HepG2 (cell line): Measurements from ENCODE around the gene DISP1. TPM values are rescaled to one million over a fixed set of nuclear protein-coding genes. Genes with fewer than 3 reads are reported as not detected.

ENCODE experiments used
- ATAC-seq: fragments of 200-7000 bp; cut with Tn5 transposase; 3 replicates; pipeline ENCODE4 v1.9.1; 2020; ENCODE audit warnings: mild to moderate bottlenecking, moderate library complexity
- BruUV-seq: library from RNA; stranded (reverse); fragments of 400-500 nt; replicated peaks from 2 replicates; lab custom pipeline; 2021; lab: Mats Ljungman, UMichigan
- CTCF ChIA-PET: fragments of 300-600 bp; formaldehyde crosslinking; extraction: SDS; loops from one replicate; lab custom pipeline; 2021; ENCODE audit warnings: low total read pairs, inconsistent platforms, low intra/inter-chr PET ratio; lab: Yijun Ruan, JAX
- POLR2A ChIA-PET: fragments of 350-600 bp; sonication (Branson Sonifier 250); formaldehyde crosslinking; loops from one replicate; lab custom pipeline; 2020; ENCODE audit warnings: antibody characterized with exemption, inconsistent platforms; lab: Yijun Ruan, JAX
- DNase-seq: peaks from one replicate; pipeline ENCODE4 v3.0.0-alpha.2; 2015; ENCODE audit warnings: low spot score
- FAIRE-seq: peaks from 3 replicates; lab custom pipeline; 2011; peaks lifted over from hg19 to GRCh38; lab: Jason Lieb, UNC
- H2AFZ ChIP-seq: one replicate; pipeline ENCODE4 v1.6.1; 2011; ENCODE audit warnings: low read length, inconsistent platforms
- H3K27ac ChIP-seq: fragments of 300-600 bp; 3 replicates; pipeline ENCODE4 v1.8.0; 2011; ENCODE audit warnings: mixed run types, mild to moderate bottlenecking, mixed read lengths, low read length, inconsistent platforms; ENCODE audit not compliant: insufficient read depth; ENCODE audit errors: extremely low read length
- H3K27me3 ChIP-seq, 2 experiments: fragments of 200-600 bp in 1 of 2; 2 replicates in 1 of 2; 3 replicates in 1 of 2; pipeline versions ENCODE4 v1.6.0 to v1.8.0; 2011; ENCODE audit warnings: low read length in 2 of 2, mild to moderate bottlenecking in 2 of 2, moderate library complexity in 2 of 2, inconsistent platforms in 1 of 2; ENCODE audit not compliant: insufficient read depth in 2 of 2, control insufficient read depth in 1 of 2
- H3K36me3 ChIP-seq, 2 experiments: fragments of 200-600 bp in 1 of 2; replicated peaks in 1 of 2; 2 replicates in 1 of 2; 3 replicates in 1 of 2; pipeline versions ENCODE4 v1.5.1 to v1.8.0; 2011; ENCODE audit warnings: low read length in 2 of 2, inconsistent platforms in 1 of 2; ENCODE audit not compliant: insufficient read depth in 2 of 2, control insufficient read depth in 1 of 2
- H3K4me1 ChIP-seq: 2 replicates; pipeline ENCODE4 v1.5.1; 2012; ENCODE audit warnings: low read length, inconsistent platforms; ENCODE audit not compliant: insufficient read depth
- H3K4me2 ChIP-seq: 2 replicates; pipeline ENCODE4 v1.6.0; 2011; ENCODE audit warnings: low read depth, low read length, inconsistent platforms
- H3K4me3 ChIP-seq, 3 experiments: fragments of 200-600 bp in 1 of 3; sonication (generic), shearing (Covaris generic) in 1 of 3; replicated peaks in 1 of 3; 2 replicates each; pipeline ENCODE4 v1.5.1; 2011 to 2016; ENCODE audit warnings: low read length in 3 of 3, inconsistent platforms in 2 of 3, low read depth in 2 of 3, mild to moderate bottlenecking in 2 of 3, control low read depth in 1 of 3, mixed read lengths in 1 of 3; ENCODE audit not compliant: insufficient read depth in 1 of 3
- H3K79me2 ChIP-seq: one replicate; pipeline ENCODE4 v1.6.1; 2011; ENCODE audit warnings: low read length, inconsistent platforms; ENCODE audit not compliant: insufficient read depth
- H3K9ac ChIP-seq: 2 replicates; pipeline ENCODE4 v1.6.0; 2011; ENCODE audit warnings: mild to moderate bottlenecking, low read depth, low read length, inconsistent platforms; ENCODE audit not compliant: insufficient read depth
- H3K9me3 ChIP-seq: 2 replicates; pipeline ENCODE4 v1.5.1; 2012; ENCODE audit warnings: mild to moderate bottlenecking, low read length
- H4K20me1 ChIP-seq: 2 replicates; pipeline ENCODE4 v1.6.0; 2011; ENCODE audit warnings: inconsistent platforms, mild to moderate bottlenecking, low read length, moderate library complexity; ENCODE audit not compliant: insufficient read depth
- ATF7-NPFF ChIP-seq: sonication (generic); formaldehyde crosslinking; IDR thresholded peaks from 2 replicates; pipeline ENCODE4 v1.8.1; 2023; ENCODE audit warnings: mild to moderate bottlenecking, low read depth, missing genetic modification reagents, moderate library complexity
- EP300 ChIP-seq, 3 experiments: sonication (generic) in 1 of 3; formaldehyde crosslinking in 1 of 3; IDR thresholded peaks; 2 replicates each; pipeline versions ENCODE4 v1.5.1 to v1.6.1; 2011 to 2020; ENCODE audit warnings: low read depth in 2 of 3, low read length in 2 of 3, borderline replicate concordance in 1 of 3, improper control_type of control experiment in 1 of 3, mild to moderate bottlenecking in 1 of 3, missing genetic modification reagents in 1 of 3, moderate library complexity in 1 of 3
- FOSL2 ChIP-seq: sonication (generic); formaldehyde crosslinking; IDR thresholded peaks from 2 replicates; pipeline ENCODE4 v1.4.0; 2020; ENCODE audit warnings: missing genetic modification reagents
- GABPB1 ChIP-seq: IDR thresholded peaks from 2 replicates; pipeline ENCODE4 v1.6.1; 2016; ENCODE audit warnings: mild to moderate bottlenecking, missing genetic modification reagents, moderate library complexity, missing compliant biosample characterization
- GTF3A ChIP-seq: sonication (generic); formaldehyde crosslinking; conservative IDR thresholded peaks from 2 replicates; pipeline ENCODE4 v1.4.0; 2020; ENCODE audit warnings: mild to moderate bottlenecking, missing genetic modification reagents
- REPIN1 ChIP-seq: sonication (generic); formaldehyde crosslinking; IDR thresholded peaks from 2 replicates; pipeline ENCODE4 v1.8.0; 2022; ENCODE audit warnings: missing genetic modification reagents, low read depth, mild to moderate bottlenecking, borderline replicate concordance
- SMARCC2 ChIP-seq: fragments of 450-650 bp; IDR thresholded peaks from 2 replicates; pipeline ENCODE4 v1.6.1; 2017; ENCODE audit warnings: antibody characterized with exemption, mild to moderate bottlenecking
- SOX6 ChIP-seq, 2 experiments: fragments of 450-650 bp in 1 of 2; sonication (generic) in 1 of 2; formaldehyde crosslinking in 1 of 2; IDR thresholded peaks; 2 replicates each; pipeline versions ENCODE4 v1.4.0 to v1.6.1; 2017 to 2020; ENCODE audit warnings: antibody characterized with exemption in 1 of 2, mild to moderate bottlenecking in 1 of 2, missing genetic modification reagents in 1 of 2
- TOPORS ChIP-seq: sonication (generic); formaldehyde crosslinking; IDR thresholded peaks from 2 replicates; pipeline ENCODE4 v1.8.0; 2023; ENCODE audit warnings: mild to moderate bottlenecking, missing genetic modification reagents
- ZNF121 ChIP-seq: sonication (generic); formaldehyde crosslinking; IDR thresholded peaks from 2 replicates; pipeline ENCODE4 v1.5.0; 2020; ENCODE audit warnings: mild to moderate bottlenecking, missing genetic modification reagents
- ZNF30 ChIP-seq: sonication (generic); formaldehyde crosslinking; IDR thresholded peaks from 2 replicates; pipeline ENCODE4 v1.5.0; 2020; ENCODE audit warnings: mild to moderate bottlenecking, missing genetic modification reagents
- ZNF362 ChIP-seq: sonication (generic); formaldehyde crosslinking; IDR thresholded peaks from 2 replicates; pipeline ENCODE4 v1.4.0; 2020; ENCODE audit warnings: missing genetic modification reagents, mild to moderate bottlenecking, borderline replicate concordance
- ZNF788 ChIP-seq: sonication (generic); formaldehyde crosslinking; IDR thresholded peaks from 2 replicates; pipeline ENCODE4 v1.5.0; 2020; ENCODE audit warnings: mild to moderate bottlenecking, missing genetic modification reagents, borderline replicate concordance
- in situ Hi-C: cut with HindIII; loops from 2 replicates; pipeline ENCODE4 v1.10.0; 2017; ENCODE audit warnings: low pct_unique_long_range_greater_than_20kb; ENCODE audit not compliant: extremely low pct_ligation_motif_present
- intact Hi-C: fragments of 100-400 bp; cut with micrococcal nuclease; formaldehyde crosslinking; loops from one replicate; pipeline ENCODE4 v1.10.0; 2022; ENCODE audit not compliant: unreplicated experiment
- polyA plus RNA-seq, 8 experiments: library from polyadenylated mRNA; depleted of rRNA in 3 of 8; stranded (reverse) in 7 of 8; unstranded in 1 of 8; fragments of >200 nt; fragmentation: Illumina TruSeq in 4 of 8; extraction: Trizol in 4 of 8; gene quantifications; 2 replicates each; pipeline versions ENCODE4 v1.2.1 to v1.2.3, GENCODE V29; 2011 to 2016; ENCODE audit warnings: low read depth in 4 of 8, missing spikeins in 1 of 8, mixed read lengths in 1 of 8; ENCODE audit not compliant: insufficient read depth in 1 of 8
- total RNA-seq, 5 experiments: library from RNA; depleted of rRNA; stranded (reverse); fragments of >200 nt; fragmentation: Illumina TruSeq; extraction: Trizol; gene quantifications; 2 replicates each; pipeline ENCODE4 v1.2.3, GENCODE V29; 2016; ENCODE audit warnings: low read depth in 1 of 5

Gene DISP1
- total and polyA plus RNA-seq, 2 of the 13 experiments (the other 11 are each of a cell fraction or from before 2014, with no cell fraction given): 1.9 to 2.0 TPM

GRCh38 chr1:222794656-222795474 is 20.0 kb upstream of the DISP1 start (continued):
- TF ChIP-seq GTF3A (CRISPR knock-in tag) (no peak), SOX6 (IDR thresholded peaks at IDR 0.05) (no peak), SOX6 (CRISPR knock-in tag; IDR thresholded peaks at IDR 0.05) (no peak), TOPORS (CRISPR knock-in tag) (no peak), GABPB1 (CRISPR knock-in tag) (no peak), ZNF788 (CRISPR knock-in tag) (no peak), ZNF30 (CRISPR knock-in tag) (no peak), REPIN1 (no peak), ATF7-NPFF (CRISPR knock-in tag) (no peak)
- TF ChIP-seq, all 625 proteins: peak for 5

- POLR2A ChIA-PET: interaction anchor here (0.6 to 1.3 kb wide), 4 partner anchors 13 to 321 kb away, joined by 3 to 4 read pairs (median 3); no protein-coding TSS in a partner anchor
- DNase-seq (peak; percentile 46), FAIRE-seq (peak; percentile 43), ATAC-seq (peak; percentile 61)
- Histone ChIP-seq H3K9ac (no peak overlapping the region), H3K27ac (no peak overlapping the region), H4K20me1 (no peaks in the 10 kb centered on the region), H3K79me2 (no peaks in the 10 kb centered on the region), H2AFZ (no peak overlapping the region), H3K36me3 (no peaks in the 10 kb centered on the region), H3K4me2 (no peak overlapping the region; the same call in 1 of the 2 replicates), H3K4me1 (peaks cover 13% of the 10 kb centered on the region), H3K9me3 (no peaks in the 10 kb centered on the region), H3K4me3 (no peak overlapping the region), H3K27me3 (no peaks in the 10 kb centered on the region; a peak in 1 of 5 replicates)
- TF ChIP-seq EP300 (IDR thresholded peaks at IDR 0.05; ENCODE audit: low read depth in 2 of 2, low read length in 2 of 2): 0 out of 4 replicates have a peak, but pooled peaks of 1 of the 2 experiments have one; percentile 4
- TF ChIP-seq EP300 (CRISPR knock-in tag; IDR thresholded peaks at IDR 0.05; ENCODE audit: borderline replicate concordance): no peak
- TF ChIP-seq ZNF362 (CRISPR knock-in tag): peak; percentile 76
- TF ChIP-seq FOSL2: peak; percentile 53
- TF ChIP-seq ZNF121 (CRISPR knock-in tag): peak; percentile 57; the same call in 1 of the 2 replicates
- TF ChIP-seq SMARCC2: no peak
- in situ Hi-C loops (no loop called here), intact Hi-C loops (no loop called here)
- CTCF ChIA-PET: no interaction called here
- BruUV-seq: no TSS peak
Observed at GRCh38 chr1:222798116-222798515, 16.7 kb upstream of the DISP1 start.
